Measurements from ENCODE around the gene HOXB8.

Gene HOXB8

GRCh38 chr17:48587276-48588073, 27.6 kb downstream of the HOXB8 start:
- no peak for DNase-seq (ENCODE audit: low read depth, low spot score)
- no peak overlapping the region for H3K27ac ChIP-seq

DNA sequence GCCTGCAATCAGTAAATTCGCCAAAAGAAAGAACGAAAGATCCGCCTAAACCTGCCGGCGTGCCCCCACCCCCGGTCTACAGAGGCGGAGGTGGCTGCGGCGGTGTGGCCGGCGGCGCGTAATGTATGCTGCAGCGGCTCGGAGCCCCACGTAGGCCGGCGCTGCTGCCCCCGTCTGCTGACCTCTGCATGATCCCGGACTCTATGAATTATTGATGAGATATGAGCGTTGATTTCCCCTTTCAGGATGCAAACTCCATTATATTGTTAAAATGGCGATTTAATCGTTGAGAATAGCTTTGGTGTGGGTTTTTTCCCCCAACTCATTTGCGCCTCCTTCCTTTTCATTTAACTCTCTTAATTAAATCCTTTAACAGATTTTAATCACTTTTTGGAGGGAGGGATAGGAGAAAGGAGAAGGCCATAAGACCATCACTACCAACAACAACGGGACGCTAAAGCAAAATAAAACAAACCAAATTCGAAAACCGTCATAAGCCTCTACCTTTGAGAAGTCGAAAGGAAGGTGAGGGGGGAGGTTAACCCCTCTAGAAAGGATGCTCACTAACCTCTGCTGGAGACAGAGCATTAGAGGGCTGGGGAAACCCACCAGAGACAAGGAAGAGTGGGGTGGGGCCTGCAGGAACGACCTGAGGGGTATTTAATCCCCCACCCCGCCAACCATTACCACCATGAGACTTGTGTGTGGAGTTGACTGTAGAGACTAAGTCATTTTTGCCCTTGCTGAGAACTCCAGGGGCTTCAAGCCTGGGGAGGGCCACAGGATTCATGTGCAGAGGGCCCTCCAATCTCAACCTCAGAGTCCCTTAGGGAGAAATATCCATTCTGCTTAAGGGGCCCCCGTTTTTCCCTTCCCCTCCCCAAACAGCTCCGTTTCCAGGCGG, 28.5 kb downstream of the HOXB8 start:
- H3K27ac ChIP-seq = no peak overlapping the region
- DNase-seq (ENCODE audit: low read depth, low spot score) = no peak

- no peak for DNase-seq (ENCODE audit: low read depth, low spot score)
- no peak overlapping the region for H3K27ac ChIP-seq
Measured at GRCh38 chr17:48584223-48584741, 30.8 kb downstream of the HOXB8 start.

GRCh38 chr17:48583708-48584222, 31.3 kb downstream of the HOXB8 start:
- DNase-seq (ENCODE audit: low read depth, low spot score) = no peak
- no peak overlapping the region for H3K27ac ChIP-seq

- H3K27ac ChIP-seq = no peak overlapping the region
- no peak for DNase-seq (ENCODE audit: low read depth, low spot score)
Measured at GRCh38 chr17:48582750-48583069, 32.4 kb downstream of the HOXB8 start.

GRCh38 chr17:48579760-48580554, 35.1 kb downstream of the HOXB8 start:
- DNase-seq (ENCODE audit: low read depth, low spot score) = no peak
- no peak overlapping the region for H3K27ac ChIP-seq

- DNase-seq (ENCODE audit: low read depth, low spot score) = no peak
- H3K27ac ChIP-seq = no peak overlapping the region
Measured at GRCh38 chr17:48579471-48579759, 35.7 kb downstream of the HOXB8 start.

DNA sequence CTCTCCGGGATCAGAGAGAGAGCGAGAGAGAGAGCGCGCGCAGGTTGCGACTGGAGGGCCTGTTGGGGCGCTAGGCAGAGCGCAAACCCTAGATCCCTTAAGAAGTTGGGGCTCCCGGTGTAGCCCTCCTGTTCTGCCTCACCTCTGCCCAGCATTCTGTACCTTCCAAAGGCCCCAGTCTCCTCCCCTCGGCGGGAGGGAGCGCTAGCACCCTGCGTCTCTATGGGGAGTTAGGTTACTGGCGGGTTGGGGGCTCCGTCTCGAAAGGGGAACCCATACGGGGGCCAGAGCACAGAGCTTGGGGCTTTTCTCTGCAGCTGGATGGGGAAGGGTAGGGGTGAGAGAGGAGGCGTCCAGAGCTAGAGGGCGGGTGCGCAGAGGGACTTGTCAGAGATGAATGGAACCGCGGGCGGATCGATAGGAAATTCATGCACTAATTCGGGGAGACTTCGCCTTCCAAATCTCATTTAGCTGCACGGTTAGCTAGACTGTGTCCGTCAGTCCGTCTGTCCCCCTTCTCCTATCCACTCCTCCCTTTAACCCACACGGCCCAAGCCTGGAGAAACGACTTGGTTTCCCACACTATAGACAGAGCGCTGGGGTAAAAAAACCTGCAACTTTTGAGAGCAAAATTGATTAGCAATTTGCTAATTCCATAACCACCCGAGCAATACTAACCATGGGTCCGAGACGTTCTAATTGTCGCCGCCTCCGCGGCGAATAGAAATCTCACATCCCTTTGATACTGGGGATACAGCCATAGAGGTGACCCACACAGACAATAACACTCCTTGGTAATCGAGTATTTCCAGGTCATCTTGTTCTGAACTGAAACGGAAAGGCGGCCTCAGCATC, 36.2 kb downstream of the HOXB8 start:
- H3K27ac ChIP-seq = no peak overlapping the region
- no peak for DNase-seq (ENCODE audit: low read depth, low spot score)

GRCh38 chr17:48577946-48578615, 37.0 kb downstream of the HOXB8 start, which contains the start of gene HOXB4:
Gene HOXB4 (minus strand): TSS chr17:48578350. CDS start chr17:48578319, 31 bp downstream.
- no peak within 1 kb of the TSS for H3K27ac ChIP-seq
- no peak for DNase-seq (ENCODE audit: low read depth, low spot score)

DNA sequence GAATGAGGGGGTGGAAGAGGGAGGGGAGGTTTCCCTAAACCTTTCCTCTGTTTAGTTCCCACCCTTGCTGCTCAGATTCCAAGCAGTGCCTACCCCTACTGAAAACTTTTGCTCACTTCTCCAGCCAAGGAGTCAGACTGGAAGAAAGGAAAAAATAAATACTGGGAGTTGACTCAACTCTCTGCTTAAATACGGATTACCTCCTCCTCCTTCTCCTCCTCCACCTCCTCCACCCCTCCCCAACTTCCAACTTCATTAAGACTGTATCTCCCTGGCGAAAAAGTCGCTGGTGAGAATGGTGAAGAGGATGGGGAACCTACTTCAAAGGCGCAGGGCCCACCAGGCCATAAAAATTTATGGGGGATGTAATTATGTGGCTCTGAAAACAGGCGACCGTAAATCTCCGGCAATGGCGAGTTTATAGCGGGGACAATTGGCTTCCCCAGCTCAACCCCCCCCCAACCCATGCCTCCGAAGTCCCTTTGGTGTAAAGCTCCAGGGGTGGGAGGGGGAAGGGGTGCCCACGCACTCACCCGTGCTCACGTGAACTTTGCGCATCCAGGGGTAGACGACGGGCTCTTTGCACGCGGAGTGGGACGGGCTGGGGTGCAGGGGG, 37.7 kb downstream of the HOXB8 start:
- no peak overlapping the region for H3K27ac ChIP-seq
- DNase-seq (ENCODE audit: low read depth, low spot score) = no peak

DNA sequence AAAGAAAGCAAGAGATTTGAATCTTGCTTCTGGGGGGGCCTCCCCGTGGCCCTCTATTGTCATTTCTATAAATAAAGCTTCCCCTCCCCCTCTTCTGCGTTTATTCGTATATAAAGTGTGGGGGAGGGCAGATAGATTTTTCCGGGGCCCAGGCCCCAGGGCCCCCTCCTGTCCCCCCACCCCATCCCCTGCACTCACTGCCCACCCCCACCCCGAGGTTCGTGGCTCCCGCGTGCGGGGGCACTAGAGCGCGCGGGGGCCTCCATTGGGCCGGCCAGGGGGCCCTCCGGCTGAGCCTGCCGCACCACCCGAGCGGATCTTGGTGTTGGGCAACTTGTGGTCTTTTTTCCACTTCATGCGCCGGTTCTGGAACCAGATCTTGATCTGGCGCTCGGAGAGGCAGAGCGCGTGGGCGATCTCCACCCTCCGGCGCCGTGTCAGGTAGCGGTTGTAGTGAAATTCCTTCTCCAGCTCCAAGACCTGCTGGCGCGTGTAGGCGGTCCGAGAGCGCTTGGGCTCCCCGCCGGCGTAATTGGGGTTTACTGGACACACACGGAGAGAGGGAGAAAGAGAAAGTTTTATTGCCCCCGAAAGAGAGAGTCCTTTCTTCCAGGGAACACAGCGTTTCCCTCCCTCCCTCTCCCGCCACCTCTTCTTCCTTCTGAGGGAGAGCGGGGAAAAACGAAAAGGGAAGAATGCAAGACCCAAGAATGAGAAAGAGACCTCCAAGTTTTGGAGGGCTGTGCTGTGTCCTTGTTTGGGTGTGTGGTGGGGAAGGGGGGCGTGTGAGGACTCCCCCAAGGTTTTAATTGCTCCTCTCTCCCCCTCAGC, 38.4 kb downstream of the HOXB8 start:
- no peak overlapping the region for H3K27ac ChIP-seq
- DNase-seq (ENCODE audit: low read depth, low spot score) = no peak

DNA sequence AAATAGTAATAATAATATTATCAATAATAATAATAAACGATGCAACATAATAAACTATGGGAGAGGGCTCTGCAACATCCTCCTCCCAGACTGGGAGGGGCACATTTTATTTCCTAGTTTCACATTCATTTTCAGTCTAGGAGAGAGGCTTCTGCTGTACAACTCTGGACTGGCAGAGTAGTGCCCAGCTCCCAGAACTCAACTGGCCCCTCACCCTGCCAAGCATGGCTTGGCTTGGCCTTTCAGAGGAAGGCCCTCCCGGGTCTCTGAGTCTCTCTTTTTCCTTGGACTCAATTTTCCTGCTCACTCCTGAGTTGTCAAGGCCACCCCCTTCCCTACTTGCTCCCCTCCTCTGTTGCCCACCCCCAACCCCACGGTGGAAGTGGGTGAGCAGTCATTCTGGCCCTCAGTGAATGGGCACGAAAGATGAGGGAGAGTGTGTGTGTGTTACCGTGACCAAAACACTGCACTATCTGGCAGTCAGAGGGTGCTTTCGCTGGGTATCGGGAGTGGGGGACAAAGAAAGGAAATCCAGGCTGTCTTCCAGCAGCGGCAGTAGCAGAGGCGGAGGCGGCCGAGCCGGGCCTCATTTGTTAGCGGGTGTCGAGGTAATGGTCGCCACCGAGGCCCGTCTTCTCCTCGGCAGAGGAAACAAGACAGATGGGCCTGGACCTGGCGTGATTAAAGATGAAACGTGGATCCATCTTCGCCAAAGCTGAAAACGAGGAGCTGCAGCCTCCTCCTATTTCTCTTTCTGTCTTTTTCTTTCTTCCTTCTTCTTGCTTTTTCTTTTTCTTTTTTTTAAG, 39.2 kb downstream of the HOXB8 start:
- H3K27ac ChIP-seq = no peak overlapping the region
- no peak for DNase-seq (ENCODE audit: low read depth, low spot score)

DNA sequence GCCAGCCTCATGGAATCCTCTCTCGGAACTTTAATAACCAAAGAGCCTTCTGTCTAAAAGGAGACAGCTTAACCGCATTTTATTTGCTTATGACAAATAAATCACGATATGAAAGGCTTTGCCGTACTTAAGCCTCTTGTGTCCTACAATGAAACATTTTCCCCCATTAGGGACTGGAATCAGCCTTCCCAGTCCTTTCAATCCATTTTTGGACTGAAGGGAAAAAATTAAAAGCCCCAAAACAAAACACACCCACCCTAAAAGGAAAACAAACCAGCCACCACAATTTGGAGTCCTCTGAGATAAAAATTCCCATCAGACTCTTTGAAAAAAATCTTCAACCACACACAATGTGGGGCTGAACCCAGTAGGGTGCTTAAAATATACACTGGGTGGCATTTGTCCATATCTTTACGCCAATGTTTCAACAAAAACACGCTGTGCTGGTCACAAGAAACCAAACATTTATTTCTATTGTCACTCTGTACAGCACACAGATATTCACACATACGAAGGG, 40.0 kb downstream of the HOXB8 start:
- H3K27ac ChIP-seq = no peak overlapping the region

DNA sequence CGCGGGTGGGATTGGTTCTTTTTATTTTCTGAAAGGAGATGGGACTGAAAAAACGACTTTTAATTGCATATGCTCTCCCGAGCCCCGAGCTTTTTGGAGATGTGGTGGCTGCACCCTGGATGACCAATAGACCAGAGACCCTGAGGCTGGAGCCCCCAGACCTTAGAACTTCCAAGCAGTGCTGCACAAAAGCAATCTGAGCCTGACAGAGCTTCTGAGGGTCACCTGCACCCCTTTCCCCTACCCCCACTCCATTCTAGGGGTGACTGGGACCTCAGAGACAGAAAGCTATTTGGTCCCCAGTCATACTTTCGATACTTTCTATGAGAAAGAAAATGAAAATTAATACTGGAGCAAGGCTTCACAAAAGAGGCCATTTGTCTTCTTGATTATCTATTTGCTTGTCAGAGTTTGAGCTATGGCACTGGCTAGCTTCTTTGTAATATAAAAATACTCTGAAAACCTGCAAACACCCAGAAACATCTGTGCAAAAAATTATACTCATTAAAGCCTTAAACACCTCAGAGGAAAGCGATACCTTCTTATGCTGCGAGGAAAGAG, 40.5 kb downstream of the HOXB8 start:
- no peak for DNase-seq (ENCODE audit: low read depth, low spot score)
- H3K27ac ChIP-seq = no peak overlapping the region

More for the DNA sequence above, 40.0 kb downstream of the HOXB8 start:
- no peak for DNase-seq (ENCODE audit: low read depth, low spot score)

DNA sequence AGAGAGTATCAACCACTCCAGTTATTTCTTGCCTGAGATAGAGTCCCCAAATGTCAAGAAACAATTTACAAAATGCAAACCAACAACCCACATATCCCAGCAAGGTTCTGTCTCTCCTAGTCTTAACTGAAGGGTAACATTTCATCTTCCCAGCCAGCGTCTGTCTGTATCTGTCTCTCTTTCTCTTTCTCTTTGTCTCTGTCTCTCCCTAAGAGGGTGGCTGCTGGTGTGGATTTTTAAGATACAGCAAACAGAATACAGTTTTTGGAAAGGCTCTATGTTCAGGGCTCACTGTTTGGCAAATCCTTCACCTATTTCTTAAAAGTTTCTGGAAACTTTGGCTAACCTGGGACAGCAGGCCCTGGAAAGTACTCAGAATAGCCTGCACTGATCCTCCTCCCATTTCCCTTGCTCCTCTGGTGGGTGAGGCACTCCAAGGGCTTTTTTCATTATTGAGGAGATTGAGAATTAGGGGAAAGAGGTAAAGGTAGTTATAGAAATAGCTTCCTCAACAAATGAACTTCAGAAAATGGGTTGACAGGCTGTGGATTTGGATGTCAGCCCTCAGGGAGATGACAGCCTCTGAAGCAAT, 43.2 kb downstream of the HOXB8 start:
- DNase-seq (ENCODE audit: low read depth, low spot score) = no peak
- H3K27ac ChIP-seq = no peak overlapping the region

Data from epithelial cell of prostate (primary cell).